Measurements from ENCODE around the gene IL9.

- TF ChIP-seq YY1 (IDR thresholded peaks at IDR 0.05; ENCODE audit: insufficient read depth, insufficient read length) = no peak
- no peak for TF ChIP-seq SUZ12 (IDR thresholded peaks at IDR 0.05; ENCODE audit: extremely low read depth, insufficient read depth, insufficient read length)
These were observed 34.6 kb upstream of the IL9 start for GRCh38 chr5:135930029-135930948.

All from NT2/D1 (cell line).